ENCODE data around the gene CTTN.

Gene CTTN

GRCh38 chr11:70397983-70398833, at the start of gene CTTN:
Gene CTTN, plus strand, starts transcription at chr11:70398529. Its CDS starts 8,769 bp downstream, at chr11:70407298.
- DNase-seq, result peak; percentile 63 to 94

GRCh38 chr11:70348608-70349007, 49.7 kb upstream of the CTTN start:
- DNase-seq, result no peak

- DNase-seq, result no peak
Observed at GRCh38 chr11:70351646-70352045, 46.7 kb upstream of the CTTN start.

GRCh38 chr11:70352100-70352499, 46.2 kb upstream of the CTTN start:
- DNase-seq, result no peak

DNA sequence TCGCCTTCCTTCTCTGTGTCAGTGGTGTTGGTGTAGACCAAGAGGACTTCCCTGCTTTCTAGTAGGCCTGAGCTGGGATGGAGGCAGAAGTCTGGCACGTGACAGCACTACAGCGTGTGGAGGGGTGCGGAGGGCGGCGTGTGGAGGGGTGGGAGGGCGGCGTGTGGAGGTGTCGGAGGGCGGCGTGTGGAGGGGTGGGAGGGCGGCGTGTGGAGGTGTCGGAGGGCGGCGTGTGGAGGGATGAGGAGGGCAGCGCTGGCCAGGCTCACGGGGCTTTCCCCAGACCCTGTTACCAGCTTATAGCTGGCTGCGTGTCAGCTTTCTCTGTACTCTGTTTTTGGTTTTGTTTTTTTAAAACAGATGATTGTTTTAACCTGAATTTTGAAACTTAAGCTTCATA, 45.7 kb upstream of the CTTN start:
- DNase-seq, result no peak

GRCh38 chr11:70353329-70353728, 45.0 kb upstream of the CTTN start:
- DNase-seq, result no peak

- DNase-seq, result no peak
Observed at GRCh38 chr11:70353900-70354568, 44.3 kb upstream of the CTTN start.

DNA sequence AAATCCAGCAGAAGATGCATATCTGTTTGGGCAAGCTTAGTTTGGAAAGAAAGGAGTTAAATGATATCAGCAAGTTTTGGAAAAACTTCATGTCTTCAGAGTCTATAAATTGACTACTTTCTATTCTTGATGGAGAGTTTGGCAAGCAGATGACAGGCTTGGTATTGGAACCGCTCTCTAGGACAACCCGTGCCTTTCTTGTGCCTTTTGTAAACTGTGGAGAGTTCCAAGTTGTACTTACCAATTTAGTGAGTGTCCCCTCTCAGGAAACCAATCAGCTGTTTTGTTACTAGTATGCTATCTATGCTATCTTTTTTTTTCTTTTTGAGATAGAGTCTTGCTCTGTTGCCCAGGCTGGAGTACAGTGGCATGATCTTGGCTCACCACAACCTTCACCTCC, 43.7 kb upstream of the CTTN start:
- DNase-seq, result no peak

GRCh38 chr11:70358753-70359152, 39.6 kb upstream of the CTTN start:
- no peak for DNase-seq

- no peak for DNase-seq
Observed at GRCh38 chr11:70359451-70360205, 38.7 kb upstream of the CTTN start.

DNA sequence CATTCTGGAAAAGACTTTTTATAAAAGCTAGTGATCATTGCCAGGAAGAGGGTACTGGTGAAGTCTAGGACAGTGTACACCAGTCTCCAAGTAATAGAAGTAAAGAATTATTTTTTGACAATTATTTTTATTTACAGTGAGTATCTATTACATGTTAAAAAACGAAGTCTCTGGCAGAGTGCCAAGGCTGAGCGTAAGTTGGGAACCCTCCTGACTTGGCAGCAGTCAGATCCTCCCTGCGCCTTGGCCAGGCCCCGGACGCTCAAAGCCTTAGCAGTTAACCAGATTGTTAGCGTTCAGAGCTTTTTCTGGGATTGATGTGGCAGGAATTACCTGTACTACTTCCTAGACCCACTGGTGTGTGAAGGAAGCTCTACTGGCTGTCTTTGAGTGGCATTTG, 38.1 kb upstream of the CTTN start:
- peak in 1 of 2 experiments; percentile 7 for DNase-seq

DNA sequence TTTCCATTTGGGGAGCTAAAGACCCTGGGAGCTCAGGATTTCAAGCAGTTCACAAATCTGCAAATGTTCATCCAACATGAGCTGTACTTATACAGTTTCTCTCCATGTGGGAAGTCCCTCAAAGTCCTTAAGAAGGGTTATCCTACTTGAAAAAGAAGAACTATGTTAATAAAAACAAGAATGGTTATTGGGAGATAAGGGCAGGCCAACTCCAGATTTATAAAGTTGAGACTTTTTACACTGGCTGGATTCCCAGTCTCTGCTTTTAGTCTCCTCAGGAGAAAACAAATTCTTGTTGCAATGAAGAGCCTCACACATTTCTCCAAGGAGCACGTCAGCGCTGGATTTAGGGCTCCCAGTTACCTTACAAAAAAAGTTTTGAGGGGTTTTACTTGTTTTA, 34.2 kb upstream of the CTTN start:
- no peak for DNase-seq

GRCh38 chr11:70364745-70365543, 33.4 kb upstream of the CTTN start:
- DNase-seq, result no peak

GRCh38 chr11:70365544-70365927, 32.8 kb upstream of the CTTN start:
- no peak for DNase-seq

DNA sequence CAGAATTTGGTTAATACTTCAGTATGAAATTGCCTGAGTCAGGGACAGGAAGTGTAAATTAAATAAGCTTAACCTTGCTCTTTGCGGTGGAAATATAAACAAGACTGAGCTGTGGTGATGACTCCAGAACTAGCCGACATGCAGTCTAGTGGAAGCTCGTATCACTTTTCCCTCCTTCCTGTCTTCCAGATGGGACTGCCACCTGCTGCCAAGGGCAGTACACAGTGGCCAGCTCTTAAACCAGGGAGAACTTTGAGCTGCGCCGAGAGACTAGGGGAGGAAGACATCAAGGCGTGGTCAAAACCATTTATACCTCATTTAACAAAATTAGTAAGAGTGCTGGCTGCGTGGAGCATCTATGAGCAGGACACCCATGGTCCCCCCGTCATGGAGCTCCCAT, 31.3 kb upstream of the CTTN start:
- no peak for DNase-seq

DNA sequence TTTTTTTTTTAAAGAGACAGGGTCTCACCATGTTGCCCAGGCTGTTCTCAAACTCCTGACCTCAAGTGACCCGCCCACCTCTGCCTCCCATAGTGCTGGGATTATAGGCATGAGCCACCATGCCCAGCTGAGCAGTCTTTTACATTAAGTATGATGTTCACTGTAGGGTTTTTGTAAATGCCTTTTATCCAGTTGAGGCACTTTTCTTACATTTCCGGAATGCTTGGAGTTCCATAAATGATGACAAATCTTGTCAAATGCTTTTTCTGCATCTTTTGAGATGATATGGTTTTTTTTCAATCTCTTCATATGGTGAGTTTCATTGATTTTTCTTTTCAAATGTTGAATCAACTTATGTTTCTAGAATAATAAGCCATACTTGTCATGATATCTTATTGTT, 29.4 kb upstream of the CTTN start:
- DNase-seq, result no peak

DNA sequence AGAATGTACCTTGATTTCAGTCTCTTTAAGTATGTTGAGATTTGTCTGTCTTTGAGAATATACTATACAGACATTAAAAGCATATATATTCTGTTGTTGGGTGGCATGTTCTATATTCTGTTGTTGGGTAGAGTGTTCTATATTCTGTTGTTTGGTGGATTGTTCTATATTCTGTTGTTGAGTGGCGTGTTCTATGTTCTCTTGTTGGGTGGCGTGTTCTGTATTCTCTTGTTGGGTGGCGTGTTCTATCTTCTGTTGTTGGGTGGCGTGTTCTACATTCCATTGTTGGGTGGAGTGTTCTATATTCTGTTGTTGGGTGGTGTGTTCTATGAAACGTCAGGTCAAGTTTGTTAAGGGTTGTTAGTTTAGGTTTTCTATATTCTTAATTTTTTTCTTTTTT, 27.1 kb upstream of the CTTN start:
- DNase-seq, result no peak

DNA sequence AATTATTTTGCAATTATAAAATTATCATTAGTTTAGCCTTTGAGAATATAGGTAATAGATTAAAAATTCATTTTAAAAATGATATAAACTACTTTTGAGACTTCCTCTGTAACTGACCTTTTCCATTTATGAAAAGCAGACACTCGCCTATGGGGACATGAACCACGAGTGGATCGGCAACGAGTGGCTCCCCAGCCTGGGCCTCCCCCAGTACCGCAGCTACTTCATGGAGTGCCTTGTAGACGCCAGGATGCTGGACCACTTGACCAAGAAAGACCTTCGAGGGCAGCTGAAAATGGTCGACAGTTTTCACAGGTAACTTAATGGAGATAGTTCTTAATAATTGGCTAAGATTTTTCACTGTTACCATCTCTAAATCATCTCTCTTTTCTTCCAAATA, 26.3 kb upstream of the CTTN start:
- DNase-seq, result no peak

DNA sequence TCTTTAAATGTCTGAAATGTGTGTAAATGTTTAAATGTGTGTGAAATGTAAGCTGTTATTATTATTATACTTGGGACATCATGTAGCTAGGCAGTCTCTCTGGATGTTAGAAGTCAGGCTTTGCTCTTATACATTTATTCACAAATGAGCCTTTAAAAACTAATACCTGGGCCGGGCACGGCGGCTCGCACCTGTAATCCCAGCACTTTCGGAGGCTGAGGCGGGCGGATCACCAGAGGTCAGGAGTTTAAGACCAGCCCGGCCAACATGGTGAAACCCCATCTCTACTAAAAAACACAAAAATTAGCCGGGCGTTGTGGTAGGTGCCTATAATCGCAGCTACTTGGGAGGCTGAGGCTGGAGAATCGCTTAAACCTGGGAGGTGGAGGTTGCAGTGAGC, 21.7 kb upstream of the CTTN start:
- DNase-seq, result no peak

GRCh38 chr11:70377645-70378044, 20.7 kb upstream of the CTTN start:
- DNase-seq, result no peak

DNA sequence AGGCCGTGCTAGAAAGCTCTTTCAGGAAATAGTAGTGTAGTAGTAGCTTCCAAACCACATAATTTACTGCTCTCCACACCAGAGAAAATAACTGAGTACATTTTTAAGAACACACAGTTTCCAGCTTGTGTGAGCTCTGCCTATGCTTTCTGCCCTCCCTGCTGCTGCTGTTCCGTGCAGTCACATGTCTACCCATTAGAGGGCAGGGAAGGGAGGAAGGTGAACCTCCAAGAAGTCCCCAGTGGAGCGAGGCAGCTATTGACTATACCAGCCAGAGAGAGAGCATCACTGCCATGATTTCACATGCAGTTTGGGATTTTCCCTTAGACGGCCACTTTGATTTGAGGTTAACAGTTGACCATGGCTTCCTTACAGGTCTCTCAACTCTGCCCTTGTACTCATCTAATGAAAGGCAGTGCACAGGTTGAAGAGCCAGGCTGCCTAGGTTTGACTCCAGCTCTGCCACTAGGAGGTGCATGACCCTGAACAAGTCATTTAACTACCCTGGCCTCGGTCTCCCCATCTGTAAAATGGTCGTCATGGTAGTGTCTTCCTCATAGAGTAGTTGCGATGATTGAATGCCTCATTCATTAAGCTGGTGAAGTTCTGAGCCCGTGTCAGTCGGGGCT, 19.7 kb upstream of the CTTN start:
- no peak for DNase-seq

- DNase-seq, result no peak
Observed at GRCh38 chr11:70381350-70381749, 17.0 kb upstream of the CTTN start.
